ENCODE data around the gene BCL7C.

BCL7C gene

DNA sequence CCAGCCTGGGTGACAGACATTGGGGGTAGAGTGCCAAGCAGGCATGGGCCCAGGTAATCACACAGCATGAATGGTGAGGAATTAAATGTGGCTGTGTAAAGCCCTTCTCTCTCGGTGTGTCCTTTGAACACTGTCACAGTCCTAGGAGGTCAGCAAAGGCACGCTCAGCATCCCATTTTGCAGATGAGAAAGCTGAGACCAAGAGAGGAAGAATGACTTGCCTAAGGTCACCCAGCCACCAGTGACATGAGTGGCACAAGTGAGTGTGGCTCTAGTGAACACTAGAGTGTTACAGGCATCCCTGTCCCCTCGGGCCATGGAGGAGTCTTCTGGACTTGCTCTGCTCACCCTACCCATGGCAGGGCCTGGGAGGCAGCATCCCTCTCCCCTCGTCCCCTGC, 13.2 kb upstream of the BCL7C start:
- TF ChIP-seq, protein P1, sequence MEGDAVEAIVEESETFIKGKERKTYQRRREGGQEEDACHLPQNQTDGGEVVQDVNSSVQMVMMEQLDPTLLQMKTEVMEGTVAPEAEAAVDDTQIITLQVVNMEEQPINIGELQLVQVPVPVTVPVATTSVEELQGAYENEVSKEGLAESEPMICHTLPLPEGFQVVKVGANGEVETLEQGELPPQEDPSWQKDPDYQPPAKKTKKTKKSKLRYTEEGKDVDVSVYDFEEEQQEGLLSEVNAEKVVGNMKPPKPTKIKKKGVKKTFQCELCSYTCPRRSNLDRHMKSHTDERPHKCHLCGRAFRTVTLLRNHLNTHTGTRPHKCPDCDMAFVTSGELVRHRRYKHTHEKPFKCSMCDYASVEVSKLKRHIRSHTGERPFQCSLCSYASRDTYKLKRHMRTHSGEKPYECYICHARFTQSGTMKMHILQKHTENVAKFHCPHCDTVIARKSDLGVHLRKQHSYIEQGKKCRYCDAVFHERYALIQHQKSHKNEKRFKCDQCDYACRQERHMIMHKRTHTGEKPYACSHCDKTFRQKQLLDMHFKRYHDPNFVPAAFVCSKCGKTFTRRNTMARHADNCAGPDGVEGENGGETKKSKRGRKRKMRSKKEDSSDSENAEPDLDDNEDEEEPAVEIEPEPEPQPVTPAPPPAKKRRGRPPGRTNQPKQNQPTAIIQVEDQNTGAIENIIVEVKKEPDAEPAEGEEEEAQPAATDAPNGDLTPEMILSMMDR (IDR thresholded peaks at IDR 0.05; ENCODE audit: borderline replicate concordance, insufficient read depth, low read depth, low read length), result no peak

DNA sequence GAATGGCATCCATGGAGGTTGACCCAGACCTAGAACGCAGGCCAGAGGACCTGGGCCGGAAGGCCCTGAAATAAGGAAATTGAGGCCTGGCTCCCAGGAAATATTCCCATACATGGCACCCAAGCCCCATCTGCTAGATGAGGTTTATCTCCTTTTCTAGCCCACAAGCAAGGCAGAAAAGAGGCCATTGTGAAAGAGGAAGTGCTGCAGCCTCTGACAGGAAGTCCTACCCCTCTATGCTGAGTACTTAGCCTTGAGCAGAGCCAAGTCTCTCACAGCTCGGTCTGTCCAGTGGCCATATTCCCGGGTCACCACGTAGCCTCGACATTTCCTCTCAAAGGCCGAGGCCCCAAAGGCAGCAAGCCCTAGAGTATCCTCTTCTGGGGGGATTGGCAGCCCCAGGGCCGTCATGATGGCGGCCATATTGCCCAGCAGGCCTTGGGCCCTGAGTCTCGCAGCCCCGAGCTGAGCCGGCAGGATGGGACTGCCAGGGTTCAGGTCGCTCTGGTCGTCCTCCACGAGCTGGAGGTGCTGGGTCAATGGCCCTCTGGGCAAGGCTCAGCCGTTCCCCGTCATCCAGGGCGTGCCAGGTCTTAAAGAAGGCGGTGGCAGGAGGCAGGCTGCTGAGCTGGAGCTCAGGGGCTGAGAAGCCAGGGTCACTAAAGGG, 10.4 kb upstream of the BCL7C start:
- TF ChIP-seq, protein P1 (IDR thresholded peaks at IDR 0.05; ENCODE audit: borderline replicate concordance, insufficient read depth, low read depth, low read length), result no peak
- H3K4me3 ChIP-seq (ENCODE audit: low read depth, low read length), result no peak overlapping the region

More for the DNA sequence above, 13.2 kb upstream of the BCL7C start:
- H3K4me3 ChIP-seq (ENCODE audit: low read depth, low read length), result no peak overlapping the region

DNA sequence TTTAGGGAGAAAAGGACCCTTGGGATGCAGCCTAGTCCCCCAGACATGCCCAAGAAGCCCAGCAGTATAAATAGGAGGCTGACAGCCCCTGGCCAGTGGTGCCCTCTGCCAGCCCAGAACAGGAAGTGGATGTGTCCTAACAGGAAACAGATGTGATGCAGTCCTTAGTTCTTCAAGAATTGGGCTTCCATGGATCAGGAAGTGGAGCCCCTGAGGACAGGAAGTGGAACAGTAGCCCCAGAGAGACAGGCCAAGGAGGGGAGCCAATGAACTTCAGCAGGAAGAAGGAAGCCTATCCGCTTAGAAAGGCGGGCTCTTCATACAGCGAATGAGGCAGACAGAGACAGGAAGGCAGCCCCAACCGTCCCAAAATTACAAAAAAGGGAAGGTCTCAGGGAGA, 9.7 kb upstream of the BCL7C start:
- TF ChIP-seq, protein P1 (IDR thresholded peaks at IDR 0.05; ENCODE audit: borderline replicate concordance, insufficient read depth, low read depth, low read length), result no peak
- no peak overlapping the region for H3K4me3 ChIP-seq (ENCODE audit: low read depth, low read length)

DNA sequence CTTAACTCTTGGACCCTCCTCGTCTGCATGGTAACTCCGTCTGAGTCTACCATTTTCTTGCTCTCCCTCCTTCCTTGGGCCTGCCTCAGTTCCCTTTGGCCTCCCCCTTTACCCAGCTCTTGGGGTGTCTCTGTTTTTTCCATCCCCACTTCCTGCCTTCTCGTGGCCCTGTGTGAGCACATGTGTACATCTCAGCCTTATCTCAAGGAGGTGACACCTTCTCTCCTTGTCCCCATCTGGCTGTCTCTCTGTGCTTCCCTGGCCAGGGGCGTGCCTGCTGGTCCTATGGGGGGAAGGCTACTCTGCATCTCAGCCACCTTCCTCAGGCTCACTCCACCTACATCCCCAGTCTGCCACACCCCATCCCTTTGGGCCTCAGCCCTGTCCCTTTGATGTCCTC, 9.1 kb upstream of the BCL7C start:
- TF ChIP-seq, protein P1 (IDR thresholded peaks at IDR 0.05; ENCODE audit: borderline replicate concordance, insufficient read depth, low read depth, low read length), result no peak
- H3K4me3 ChIP-seq (ENCODE audit: low read depth, low read length), result no peak overlapping the region

DNA sequence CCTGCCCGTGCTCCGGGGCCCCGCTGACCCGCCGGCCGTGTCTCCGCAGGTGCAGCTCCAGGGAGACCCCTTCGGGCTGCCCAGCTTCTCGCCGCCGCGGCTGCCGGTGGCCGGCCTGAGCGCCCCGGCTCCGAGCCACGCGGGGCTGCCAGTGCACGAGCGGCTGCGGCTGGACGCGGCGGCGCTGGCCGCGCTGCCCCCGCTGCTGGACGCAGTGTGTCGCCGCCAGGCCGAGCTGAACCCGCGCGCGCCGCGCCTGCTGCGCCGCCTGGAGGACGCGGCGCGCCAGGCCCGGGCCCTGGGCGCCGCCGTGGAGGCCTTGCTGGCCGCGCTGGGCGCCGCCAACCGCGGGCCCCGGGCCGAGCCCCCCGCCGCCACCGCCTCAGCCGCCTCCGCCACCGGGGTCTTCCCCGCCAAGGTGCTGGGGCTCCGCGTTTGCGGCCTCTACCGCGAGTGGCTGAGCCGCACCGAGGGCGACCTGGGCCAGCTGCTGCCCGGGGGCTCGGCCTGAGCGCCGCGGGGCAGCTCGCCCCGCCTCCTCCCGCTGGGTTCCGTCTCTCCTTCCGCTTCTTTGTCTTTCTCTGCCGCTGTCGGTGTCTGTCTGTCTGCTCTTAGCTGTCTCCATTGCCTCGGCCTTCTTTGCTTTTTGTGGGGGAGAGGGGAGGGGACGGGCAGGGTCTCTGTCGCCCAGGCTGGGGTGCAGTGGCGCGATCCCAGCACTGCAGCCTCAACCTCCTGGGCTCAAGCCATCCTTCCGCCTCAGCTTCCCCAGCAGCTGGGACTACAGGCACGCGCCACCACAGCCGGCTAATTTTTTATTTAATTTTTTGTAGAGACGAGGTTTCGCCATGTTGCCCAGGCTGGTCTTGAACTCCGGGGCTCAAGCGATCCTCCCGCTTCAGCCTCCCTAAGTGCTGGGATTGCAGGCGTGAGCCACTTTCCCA, 8.4 kb upstream of the BCL7C start:
- H3K4me3 ChIP-seq (ENCODE audit: low read depth, low read length), result peak overlapping the region; percentile 52
- TF ChIP-seq, protein P1 (IDR thresholded peaks at IDR 0.05; ENCODE audit: borderline replicate concordance, insufficient read depth, low read depth, low read length), result peak; percentile 58; the same call in 1 of the 2 replicates

DNA sequence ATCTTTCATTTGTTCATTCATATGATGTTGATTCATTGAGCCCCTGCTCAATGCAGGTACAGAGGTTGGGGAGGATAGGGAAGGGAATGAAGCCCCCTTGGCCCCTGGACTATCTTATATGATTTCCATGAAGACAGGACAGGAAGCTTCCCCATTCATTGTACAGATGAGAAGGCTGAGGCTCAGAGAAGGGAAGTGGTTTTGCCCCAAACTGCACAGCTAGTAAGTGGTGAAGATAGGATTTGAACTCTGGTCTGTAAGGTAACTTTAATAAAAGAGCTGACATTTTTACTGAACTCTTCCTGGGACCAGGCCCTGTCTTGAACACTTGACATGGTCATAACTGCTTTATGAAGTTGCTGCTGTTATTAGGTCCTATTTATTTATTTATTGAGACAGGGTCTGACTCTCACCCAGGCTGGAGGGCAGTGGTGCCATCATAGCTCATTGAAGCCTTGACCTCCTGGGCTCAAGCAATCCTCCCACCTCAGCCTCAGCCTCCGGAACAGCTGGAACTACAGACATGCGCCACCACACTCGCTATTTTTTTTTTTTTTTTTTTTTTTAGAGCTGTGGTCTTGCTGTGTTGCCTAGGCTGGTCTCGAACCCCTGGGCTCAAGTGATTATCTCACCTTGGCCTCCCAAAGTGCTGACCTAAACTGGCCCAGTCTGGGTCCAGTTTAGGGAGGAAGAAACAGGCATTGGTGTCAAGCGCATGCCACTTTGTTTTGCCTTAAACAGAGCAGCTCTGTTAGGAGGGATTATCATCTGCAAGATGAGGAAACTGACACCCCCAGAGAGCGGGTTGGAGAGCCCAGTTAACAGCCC, 7.5 kb upstream of the BCL7C start:
- TF ChIP-seq, protein P1 (IDR thresholded peaks at IDR 0.05; ENCODE audit: borderline replicate concordance, insufficient read depth, low read depth, low read length), result no peak
- peak overlapping the region; percentile 52 for H3K4me3 ChIP-seq (ENCODE audit: low read depth, low read length)
